ENCODE results near the gene SLC39A8. TPM values are rescaled to one million over a fixed set of nuclear protein-coding genes. Genes with fewer than 3 reads are reported as not detected.

SLC39A8 gene
- total and polyA plus RNA-seq, 4 donors: 14.6 to 50.5 (median 22.6) TPM

DNA sequence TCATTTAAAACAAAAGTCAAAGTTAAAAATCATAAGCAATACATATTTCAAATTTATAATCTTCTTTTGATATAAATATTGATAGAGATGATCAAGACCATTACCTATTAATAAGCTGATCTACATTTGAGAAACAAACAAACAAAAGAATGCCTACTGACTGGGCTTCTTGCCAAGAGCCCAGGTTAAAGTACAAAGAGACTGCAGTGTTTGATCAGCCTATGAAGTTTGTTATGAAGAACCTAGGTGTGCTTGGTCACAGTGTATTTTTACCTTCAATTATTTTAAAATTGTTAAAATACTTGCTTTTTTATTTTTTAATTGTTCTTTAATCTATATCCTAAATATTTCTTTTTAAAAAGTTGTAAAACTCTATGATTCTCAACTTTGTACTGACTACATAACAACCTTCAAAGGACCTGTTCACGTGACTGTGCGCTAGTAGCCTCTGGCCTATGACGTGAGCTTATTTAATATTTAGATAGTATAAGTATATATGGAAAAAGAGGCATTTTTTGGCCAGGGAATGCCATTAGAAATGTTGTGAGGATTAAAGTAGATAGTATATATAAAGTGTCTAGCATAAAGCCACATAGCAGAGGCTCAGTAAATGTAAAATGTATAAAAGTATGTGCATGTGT lies 11.4 kb upstream of the SLC39A8 start:
- H3K36me3 ChIP-seq (ENCODE audit: control insufficient read depth in 4 of 4, insufficient read depth in 3 of 4, low read depth in 1 of 4, low read length in 3 of 4): no peaks in the 10 kb centered on the region
- peaks cover 0 to 21% (median 8%) of the 10 kb centered on the region in 4 donors for H3K4me1 ChIP-seq (ENCODE audit: control insufficient read depth in 4 of 4, insufficient read depth in 4 of 4, low read length in 3 of 4)
- no peak overlapping the region for H3K27ac ChIP-seq (ENCODE audit: low read depth in 1 of 2, low read length in 2 of 2)
- 39% methylated on average over 3 of the region's 3 CpGs for WGBS
- TF ChIP-seq HNF4G (IDR thresholded peaks at IDR 0.05): peak; percentile 67
- TF ChIP-seq RXRA (IDR thresholded peaks at IDR 0.05): peak; percentile 28 to 47
- no peak for TF ChIP-seq EGR1 (IDR thresholded peaks at IDR 0.05; ENCODE audit: low read depth in 2 of 2)
- TF ChIP-seq, protein P1, sequence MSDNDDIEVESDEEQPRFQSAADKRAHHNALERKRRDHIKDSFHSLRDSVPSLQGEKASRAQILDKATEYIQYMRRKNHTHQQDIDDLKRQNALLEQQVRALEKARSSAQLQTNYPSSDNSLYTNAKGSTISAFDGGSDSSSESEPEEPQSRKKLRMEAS (IDR thresholded peaks at IDR 0.05): no peak
- peak; percentile 90 to 92 for TF ChIP-seq HNF4A (conservative IDR thresholded peaks at IDR 0.05)
- TF ChIP-seq, protein P2, sequence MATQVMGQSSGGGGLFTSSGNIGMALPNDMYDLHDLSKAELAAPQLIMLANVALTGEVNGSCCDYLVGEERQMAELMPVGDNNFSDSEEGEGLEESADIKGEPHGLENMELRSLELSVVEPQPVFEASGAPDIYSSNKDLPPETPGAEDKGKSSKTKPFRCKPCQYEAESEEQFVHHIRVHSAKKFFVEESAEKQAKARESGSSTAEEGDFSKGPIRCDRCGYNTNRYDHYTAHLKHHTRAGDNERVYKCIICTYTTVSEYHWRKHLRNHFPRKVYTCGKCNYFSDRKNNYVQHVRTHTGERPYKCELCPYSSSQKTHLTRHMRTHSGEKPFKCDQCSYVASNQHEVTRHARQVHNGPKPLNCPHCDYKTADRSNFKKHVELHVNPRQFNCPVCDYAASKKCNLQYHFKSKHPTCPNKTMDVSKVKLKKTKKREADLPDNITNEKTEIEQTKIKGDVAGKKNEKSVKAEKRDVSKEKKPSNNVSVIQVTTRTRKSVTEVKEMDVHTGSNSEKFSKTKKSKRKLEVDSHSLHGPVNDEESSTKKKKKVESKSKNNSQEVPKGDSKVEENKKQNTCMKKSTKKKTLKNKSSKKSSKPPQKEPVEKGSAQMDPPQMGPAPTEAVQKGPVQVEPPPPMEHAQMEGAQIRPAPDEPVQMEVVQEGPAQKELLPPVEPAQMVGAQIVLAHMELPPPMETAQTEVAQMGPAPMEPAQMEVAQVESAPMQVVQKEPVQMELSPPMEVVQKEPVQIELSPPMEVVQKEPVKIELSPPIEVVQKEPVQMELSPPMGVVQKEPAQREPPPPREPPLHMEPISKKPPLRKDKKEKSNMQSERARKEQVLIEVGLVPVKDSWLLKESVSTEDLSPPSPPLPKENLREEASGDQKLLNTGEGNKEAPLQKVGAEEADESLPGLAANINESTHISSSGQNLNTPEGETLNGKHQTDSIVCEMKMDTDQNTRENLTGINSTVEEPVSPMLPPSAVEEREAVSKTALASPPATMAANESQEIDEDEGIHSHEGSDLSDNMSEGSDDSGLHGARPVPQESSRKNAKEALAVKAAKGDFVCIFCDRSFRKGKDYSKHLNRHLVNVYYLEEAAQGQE (IDR thresholded peaks at IDR 0.05): peak; percentile 43
- peak; percentile 30 to 50 for TF ChIP-seq JUND (IDR thresholded peaks at IDR 0.05)
- no peak for TF ChIP-seq RAD21 (IDR thresholded peaks at IDR 0.05)
- no peak for TF ChIP-seq NR2F2 (IDR thresholded peaks at IDR 0.05)
- TF ChIP-seq FOXA2 (IDR thresholded peaks at IDR 0.05): no peak
- TF ChIP-seq SP1 (IDR thresholded peaks at IDR 0.05): peak; percentile 95
- no peak overlapping the region for H3K9ac ChIP-seq (ENCODE audit: low read depth in 1 of 2, low read length in 2 of 2)
- no peak for DNase-seq (ENCODE audit: low spot score)
- H3K9me3 ChIP-seq (ENCODE audit: control insufficient read depth in 4 of 4, low read length in 3 of 4): no peaks in the 10 kb centered on the region
- H3K27me3 ChIP-seq (ENCODE audit: control insufficient read depth in 4 of 4, insufficient read depth in 4 of 4, low read length in 3 of 4): no peaks in the 10 kb centered on the region
- H3K4me3 ChIP-seq (ENCODE audit: low read depth in 1 of 3, low read length in 3 of 3): no peak overlapping the region

DNA sequence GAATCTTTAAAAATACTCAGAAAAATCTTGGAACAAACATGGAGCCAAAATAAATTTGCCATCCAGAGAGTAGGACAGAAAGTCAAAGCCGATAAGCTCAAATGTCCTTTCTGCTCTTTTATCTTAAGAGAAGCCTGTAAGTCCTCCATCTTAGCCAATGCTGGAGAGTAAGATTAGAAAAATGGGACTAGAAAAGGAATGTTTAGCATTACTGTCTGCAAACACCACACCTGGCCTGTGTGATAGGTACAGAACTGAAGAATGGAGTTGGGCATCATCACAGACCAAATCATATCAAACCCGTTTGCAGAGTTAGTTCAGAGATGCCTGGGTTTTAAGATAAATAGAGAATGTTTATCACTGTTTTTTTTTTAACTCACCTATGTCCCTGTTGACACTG lies 10.5 kb upstream of the SLC39A8 start:
- Histone ChIP-seq H3K9ac (ENCODE audit: low read depth in 1 of 2, low read length in 2 of 2) (no peak overlapping the region), H3K27ac (ENCODE audit: low read depth in 1 of 2, low read length in 2 of 2) (no peak overlapping the region), H3K4me3 (ENCODE audit: low read depth in 1 of 3, low read length in 3 of 3) (no peak overlapping the region), H3K27me3 (ENCODE audit: control insufficient read depth in 4 of 4, insufficient read depth in 4 of 4, low read length in 3 of 4) (no peaks in the 10 kb centered on the region), H3K4me1 (ENCODE audit: control insufficient read depth in 4 of 4, insufficient read depth in 4 of 4, low read length in 3 of 4) (peaks cover 0 to 21% (median 8%) of the 10 kb centered on the region in 4 donors), H3K36me3 (ENCODE audit: control insufficient read depth in 4 of 4, insufficient read depth in 3 of 4, low read depth in 1 of 4, low read length in 3 of 4) (no peaks in the 10 kb centered on the region), H3K9me3 (ENCODE audit: control insufficient read depth in 4 of 4, low read length in 3 of 4) (no peaks in the 10 kb centered on the region)
- TF ChIP-seq FOXA2 (IDR thresholded peaks at IDR 0.05) (no peak), HNF4A (conservative IDR thresholded peaks at IDR 0.05) (no peak), JUND (IDR thresholded peaks at IDR 0.05) (no peak), TAF1 (conservative IDR thresholded peaks at IDR 0.05) (no peak), RAD21 (IDR thresholded peaks at IDR 0.05) (no peak), SP1 (IDR thresholded peaks at IDR 0.05) (no peak), HNF4G (IDR thresholded peaks at IDR 0.05) (no peak), RXRA (IDR thresholded peaks at IDR 0.05) (no peak), EGR1 (IDR thresholded peaks at IDR 0.05; ENCODE audit: low read depth in 2 of 2) (no peak), FOXA1 (IDR thresholded peaks at IDR 0.05) (no peak), YY1 (IDR thresholded peaks at IDR 0.05) (no peak)
- TF ChIP-seq, protein P3, sequence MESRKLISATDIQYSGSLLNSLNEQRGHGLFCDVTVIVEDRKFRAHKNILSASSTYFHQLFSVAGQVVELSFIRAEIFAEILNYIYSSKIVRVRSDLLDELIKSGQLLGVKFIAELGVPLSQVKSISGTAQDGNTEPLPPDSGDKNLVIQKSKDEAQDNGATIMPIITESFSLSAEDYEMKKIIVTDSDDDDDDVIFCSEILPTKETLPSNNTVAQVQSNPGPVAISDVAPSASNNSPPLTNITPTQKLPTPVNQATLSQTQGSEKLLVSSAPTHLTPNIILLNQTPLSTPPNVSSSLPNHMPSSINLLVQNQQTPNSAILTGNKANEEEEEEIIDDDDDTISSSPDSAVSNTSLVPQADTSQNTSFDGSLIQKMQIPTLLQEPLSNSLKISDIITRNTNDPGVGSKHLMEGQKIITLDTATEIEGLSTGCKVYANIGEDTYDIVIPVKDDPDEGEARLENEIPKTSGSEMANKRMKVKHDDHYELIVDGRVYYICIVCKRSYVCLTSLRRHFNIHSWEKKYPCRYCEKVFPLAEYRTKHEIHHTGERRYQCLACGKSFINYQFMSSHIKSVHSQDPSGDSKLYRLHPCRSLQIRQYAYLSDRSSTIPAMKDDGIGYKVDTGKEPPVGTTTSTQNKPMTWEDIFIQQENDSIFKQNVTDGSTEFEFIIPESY (IDR thresholded peaks at IDR 0.05): no peak
- TF ChIP-seq, protein P4, sequence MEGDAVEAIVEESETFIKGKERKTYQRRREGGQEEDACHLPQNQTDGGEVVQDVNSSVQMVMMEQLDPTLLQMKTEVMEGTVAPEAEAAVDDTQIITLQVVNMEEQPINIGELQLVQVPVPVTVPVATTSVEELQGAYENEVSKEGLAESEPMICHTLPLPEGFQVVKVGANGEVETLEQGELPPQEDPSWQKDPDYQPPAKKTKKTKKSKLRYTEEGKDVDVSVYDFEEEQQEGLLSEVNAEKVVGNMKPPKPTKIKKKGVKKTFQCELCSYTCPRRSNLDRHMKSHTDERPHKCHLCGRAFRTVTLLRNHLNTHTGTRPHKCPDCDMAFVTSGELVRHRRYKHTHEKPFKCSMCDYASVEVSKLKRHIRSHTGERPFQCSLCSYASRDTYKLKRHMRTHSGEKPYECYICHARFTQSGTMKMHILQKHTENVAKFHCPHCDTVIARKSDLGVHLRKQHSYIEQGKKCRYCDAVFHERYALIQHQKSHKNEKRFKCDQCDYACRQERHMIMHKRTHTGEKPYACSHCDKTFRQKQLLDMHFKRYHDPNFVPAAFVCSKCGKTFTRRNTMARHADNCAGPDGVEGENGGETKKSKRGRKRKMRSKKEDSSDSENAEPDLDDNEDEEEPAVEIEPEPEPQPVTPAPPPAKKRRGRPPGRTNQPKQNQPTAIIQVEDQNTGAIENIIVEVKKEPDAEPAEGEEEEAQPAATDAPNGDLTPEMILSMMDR (IDR thresholded peaks at IDR 0.05; ENCODE audit: low read depth, low read length, missing input control): no peak
- TF ChIP-seq, protein P2 (IDR thresholded peaks at IDR 0.05): no peak
- no peak for DNase-seq (ENCODE audit: low spot score)
- 55% methylated on average over 2 of the region's 2 CpGs for WGBS
